ENCODE results near the gene C2CD4C.

DNA sequence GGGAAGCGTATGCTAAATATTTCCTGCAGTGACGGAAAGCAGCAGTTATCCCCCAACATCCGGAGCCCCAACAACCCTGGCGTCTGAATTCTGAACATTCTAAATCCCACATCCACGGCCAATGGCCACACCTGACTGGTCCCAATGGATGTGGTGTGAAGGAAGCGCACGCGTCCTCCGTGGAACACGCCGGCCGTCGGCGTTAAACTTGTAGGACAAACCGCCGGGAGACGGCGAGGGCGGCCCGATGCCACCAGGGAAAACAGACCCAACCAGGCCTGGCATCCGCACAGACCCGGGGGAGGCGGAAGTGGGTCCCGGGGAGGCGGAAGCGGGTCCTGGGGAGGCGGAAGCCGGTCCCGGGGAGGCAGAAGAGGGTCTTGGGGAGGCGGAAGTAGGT lies 48.7 kb upstream of the C2CD4C start:
- no peak for TF ChIP-seq JUN (CRISPR knock-in tag; IDR thresholded peaks at IDR 0.05)
- no peak for TF ChIP-seq CTCF (IDR thresholded peaks at IDR 0.05)
- TF ChIP-seq ATF2 (CRISPR knock-in tag; IDR thresholded peaks at IDR 0.05; ENCODE audit: borderline replicate concordance, low read depth), result no peak
- TF ChIP-seq SOX15 (CRISPR knock-in tag; IDR thresholded peaks at IDR 0.05), result no peak
- TF ChIP-seq, protein P1, sequence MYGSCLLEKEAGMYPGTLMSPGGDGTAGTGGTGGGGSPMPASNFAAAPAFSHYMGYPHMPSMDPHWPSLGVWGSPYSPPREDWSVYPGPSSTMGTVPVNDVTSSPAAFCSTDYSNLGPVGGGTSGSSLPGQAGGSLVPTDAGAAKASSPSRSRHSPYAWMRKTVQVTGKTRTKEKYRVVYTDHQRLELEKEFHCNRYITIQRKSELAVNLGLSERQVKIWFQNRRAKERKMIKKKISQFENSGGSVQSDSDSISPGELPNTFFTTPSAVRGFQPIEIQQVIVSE (CRISPR knock-in tag; IDR thresholded peaks at IDR 0.05; ENCODE audit: borderline replicate concordance), result no peak
- no peak for TF ChIP-seq ELF4 (CRISPR knock-in tag; IDR thresholded peaks at IDR 0.05; ENCODE audit: low read depth)

Measured in WTC11 (cell line).